ENCODE data around the gene MFSD11. TPM values are rescaled to one million over a fixed set of nuclear protein-coding genes. Genes with fewer than 3 reads are reported as not detected.
"Not testable (repeated sequence)": the region's sequence is repeated elsewhere in the genome, so short reads cannot be mapped to it uniquely, and the experiment has no call there.

MFSD11 gene
- total and polyA plus RNA-seq, 8 donors = 5.9 to 14.6 (median 10.1) TPM

GRCh38 chr17:76742958-76743357 lies 5.0 kb downstream of the MFSD11 start:
- intact Hi-C loops (cut with DNase I) = no loop called here
- TF ChIP-seq CTCF (IDR thresholded peaks at IDR 0.05) = no peak
- FAIRE-seq (no peak), DNase-seq (no peak), ATAC-seq (no peak)
- Histone ChIP-seq H3K9me3 (no peaks in the 10 kb centered on the region), H3K4me1 (peaks cover 0 to 8% (median 0%) of the 10 kb centered on the region in 3 donors), H3K36me3 (peaks cover 0 to 18% (median 0%) of the 10 kb centered on the region in 3 donors), H3K27me3 (no peaks in the 10 kb centered on the region), H3K4me3 (no peak overlapping the region), H3K27ac (no peak overlapping the region)

- H3K27ac ChIP-seq = no peak overlapping the region
- H3K4me3 ChIP-seq = no peak overlapping the region
- DNase-seq (no peak), ATAC-seq (no peak), FAIRE-seq (no peak)
- peaks cover 0 to 24% (median 0%) of the 10 kb centered on the region in 3 donors for H3K36me3 ChIP-seq
- H3K4me1 ChIP-seq = no peaks in the 10 kb centered on the region
- 60 to 98% methylated on average over 2 of the region's 2 CpGs for WGBS, 2 donors
- intact Hi-C loops (cut with DNase I) = no loop called here
- no peak for TF ChIP-seq CTCF (IDR thresholded peaks at IDR 0.05)
- no peaks in the 10 kb centered on the region for H3K27me3 ChIP-seq
- H3K9me3 ChIP-seq = no peaks in the 10 kb centered on the region
Measured at GRCh38 chr17:76744747-76745146, 6.8 kb downstream of the MFSD11 start.

- H3K4me1 ChIP-seq; H3K9me3 ChIP-seq; DNase-seq; FAIRE-seq; ATAC-seq; intact Hi-C loops (cut with DNase I); H3K27me3 ChIP-seq; H3K27ac ChIP-seq; H3K4me3 ChIP-seq: not testable (repeated sequence)
- peaks cover 0 to 24% (median 0%) of the 10 kb centered on the region in 3 donors for H3K36me3 ChIP-seq
- WGBS, 2 donors = 96 to 99% methylated on average over 6 of the region's 6 CpGs
Measured at GRCh38 chr17:76745785-76746184, 7.9 kb downstream of the MFSD11 start.

GRCh38 chr17:76747716-76748363 lies 9.9 kb downstream of the MFSD11 start:
- intact Hi-C loops (cut with DNase I) = no loop called here
- no peak for TF ChIP-seq CTCF (IDR thresholded peaks at IDR 0.05)
- ATAC-seq = no peak
- FAIRE-seq = no peak
- no peak overlapping the region for H3K4me3 ChIP-seq
- peaks cover 0 to 24% (median 0%) of the 10 kb centered on the region in 3 donors for H3K36me3 ChIP-seq
- DNase-seq = no peak
- H3K4me1 ChIP-seq = no peaks in the 10 kb centered on the region
- H3K9me3 ChIP-seq = no peaks in the 10 kb centered on the region
- H3K27ac ChIP-seq = no peak overlapping the region
- no peaks in the 10 kb centered on the region for H3K27me3 ChIP-seq
- WGBS, 2 donors = 85 to 86% methylated on average over 9 of the region's 9 CpGs

- intact Hi-C loops (cut with DNase I) = no loop called here
- no peak for ATAC-seq
- no peak for FAIRE-seq
- Histone ChIP-seq H3K9me3 (no peaks in the 10 kb centered on the region), H3K27me3 (no peaks in the 10 kb centered on the region), H3K4me1 (no peaks in the 10 kb centered on the region), H3K36me3 (peaks cover 0 to 24% (median 0%) of the 10 kb centered on the region in 3 donors), H3K27ac (no peak overlapping the region), H3K4me3 (no peak overlapping the region)
- TF ChIP-seq CTCF (IDR thresholded peaks at IDR 0.05) = no peak
- WGBS, 2 donors = 88 to 100% methylated on average over 1 of the region's 1 CpG
- DNase-seq = no peak
Measured at GRCh38 chr17:76748657-76749056, 10.7 kb downstream of the MFSD11 start.

Measured in pancreas (tissue), 10 donors.